ENCODE results near the gene RPS2. TPM values are rescaled to one million over a fixed set of nuclear protein-coding genes. Genes with fewer than 3 reads are reported as not detected.
A peak's percentile ranks its signal among the peaks of the same experiment; 100 is the strongest.
"Not testable (repeated sequence)": the region's sequence is repeated elsewhere in the genome, so short reads cannot be mapped to it uniquely, and the experiment has no call there.

Gene RPS2
- 1,000 to 10,000 TPM; 5,556 to 5,984 TPM for total RNA-seq

DNA sequence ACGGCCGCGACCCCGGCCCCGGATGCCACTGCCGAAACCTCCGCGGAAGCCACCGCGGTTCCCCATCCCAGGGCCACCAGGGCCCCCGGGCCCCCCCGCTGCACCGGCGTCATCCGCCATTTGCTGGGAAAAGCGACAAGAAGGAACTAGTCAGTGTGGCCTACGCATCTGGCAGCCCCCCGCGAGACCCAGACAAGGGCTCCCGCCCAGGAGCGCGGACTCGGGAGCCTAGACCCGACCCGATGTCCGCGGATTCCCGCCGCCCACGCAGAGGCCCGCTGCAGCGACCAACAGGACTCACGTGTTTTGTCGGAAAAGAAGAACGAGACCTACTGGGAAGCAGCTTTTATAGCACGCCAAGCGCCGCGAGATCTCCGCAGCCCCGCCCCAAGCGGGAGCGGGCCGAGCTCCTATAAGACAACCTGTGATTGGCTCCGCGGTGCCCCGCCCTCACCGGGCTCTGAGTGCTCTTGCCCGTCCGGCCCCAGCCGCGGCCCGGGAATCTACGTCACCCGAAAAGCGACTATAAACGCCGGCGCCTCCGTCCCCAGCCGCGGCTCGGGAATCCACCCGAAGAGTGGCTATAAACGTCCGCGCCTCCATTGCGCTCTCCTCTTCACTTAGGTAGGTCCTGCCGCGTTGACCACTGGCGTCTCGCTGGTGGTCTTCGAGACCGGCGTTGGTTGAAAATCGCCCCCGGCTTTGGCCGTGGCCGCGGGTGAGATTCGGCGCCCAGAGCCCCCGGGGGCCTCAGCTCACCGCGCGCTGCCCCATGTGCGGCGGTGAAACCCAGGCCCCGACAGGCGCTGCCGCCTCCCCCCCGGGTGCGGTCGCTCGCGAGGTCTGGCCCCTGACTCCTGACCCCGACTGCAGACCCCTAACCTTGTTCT, at the start of gene RPS2:
RPS2 (minus strand) TSS at position 321 of the 890 bp plus-strand sequence; CDS start at position 120, 201 bp downstream.
- DNase-seq (peak; percentile 98 to 99), ATAC-seq (replicated peaks in 1 of 2) (peak; percentile 81 to 90)
- H3K4me1 Mint-ChIP-seq (ENCODE audit: low read depth) = peaks cover 52% of the 10 kb centered on the region
- no peaks in the 10 kb centered on the region for H3K27me3 Mint-ChIP-seq (ENCODE audit: low read depth)
- peak within 1 kb of the TSS; percentile 96 for H3K27ac Mint-ChIP-seq
- peak within 1 kb of the TSS; percentile 91 to 97 for H3K4me3 Mint-ChIP-seq
- peaks cover 14 to 32% of the 10 kb centered on the region in 2 donors for H3K36me3 Mint-ChIP-seq (ENCODE audit: insufficient read depth in 2 of 2)
- no peaks in the 10 kb centered on the region for H3K9me3 Mint-ChIP-seq

DNA sequence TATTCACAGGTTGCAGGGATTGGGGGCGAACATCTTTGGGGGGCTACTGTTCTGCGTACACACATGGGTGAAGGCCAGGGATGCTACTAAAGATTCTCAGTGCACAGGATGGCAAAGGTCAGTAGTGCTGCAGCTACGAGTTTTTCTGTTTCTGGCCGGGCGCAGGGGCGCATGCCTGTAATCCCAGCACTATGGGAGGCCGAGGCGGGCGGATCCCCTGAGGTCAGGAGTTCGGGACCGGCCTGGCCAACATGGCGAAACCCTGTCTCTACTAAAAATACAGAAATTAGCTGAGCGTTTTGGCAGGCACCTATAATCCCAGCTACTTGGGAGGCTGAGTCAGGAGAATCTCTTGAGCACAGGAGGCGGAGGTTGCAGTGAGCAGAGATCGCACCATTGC, 48.9 kb upstream of the RPS2 start:
- no peak overlapping the region for H3K4me3 Mint-ChIP-seq
- no peak for DNase-seq
- peaks cover 11% of the 10 kb centered on the region for H3K4me1 Mint-ChIP-seq (ENCODE audit: low read depth)
- peaks cover 6% of the 10 kb centered on the region for H3K27me3 Mint-ChIP-seq (ENCODE audit: low read depth)
- H3K36me3 Mint-ChIP-seq (ENCODE audit: insufficient read depth in 2 of 2) = peaks cover under 1 to 2% of the 10 kb centered on the region in 2 donors
- no peak overlapping the region for H3K27ac Mint-ChIP-seq
- no peaks in the 10 kb centered on the region for H3K9me3 Mint-ChIP-seq
- no peak for ATAC-seq (replicated peaks in 1 of 2)

GRCh38 chr16:2011726-2012125, 47.1 kb upstream of the RPS2 start:
- H3K4me1 Mint-ChIP-seq (ENCODE audit: low read depth) = peaks cover 29% of the 10 kb centered on the region
- H3K27me3 Mint-ChIP-seq (ENCODE audit: low read depth); H3K4me3 Mint-ChIP-seq; H3K9me3 Mint-ChIP-seq; DNase-seq; H3K36me3 Mint-ChIP-seq (ENCODE audit: insufficient read depth in 2 of 2); H3K27ac Mint-ChIP-seq; ATAC-seq (replicated peaks in 1 of 2): not testable (repeated sequence)

- H3K4me3 Mint-ChIP-seq = peak within 1 kb of the TSS; percentile 95 to 97
- peaks cover 44% of the 10 kb centered on the region for H3K4me1 Mint-ChIP-seq (ENCODE audit: low read depth)
- H3K36me3 Mint-ChIP-seq (ENCODE audit: insufficient read depth in 2 of 2) = peaks cover 6 to 9% of the 10 kb centered on the region in 2 donors
- H3K27me3 Mint-ChIP-seq (ENCODE audit: low read depth) = no peaks in the 10 kb centered on the region
- ATAC-seq (replicated peaks in 1 of 2) (peak; percentile 96 to 98), DNase-seq (peak; percentile 86 to 90)
- H3K27ac Mint-ChIP-seq = peak within 1 kb of the TSS; percentile 94
- H3K9me3 Mint-ChIP-seq = no peaks in the 10 kb centered on the region
These were observed 45.3 kb upstream of the RPS2 start, which contains the start of gene ZNF598 for GRCh38 chr16:2009791-2010510. Gene ZNF598, minus strand, starts transcription at chr16:2009821.

GRCh38 chr16:2009164-2009711, 44.6 kb upstream of the RPS2 start:
- Mint-ChIP-seq H3K27me3 (ENCODE audit: low read depth) (no peaks in the 10 kb centered on the region), H3K9me3 (no peaks in the 10 kb centered on the region), H3K4me1 (ENCODE audit: low read depth) (peaks cover 46% of the 10 kb centered on the region), H3K4me3 (peak overlapping the region; percentile 95 to 96), H3K27ac (no peak overlapping the region), H3K36me3 (ENCODE audit: insufficient read depth in 2 of 2) (peaks cover 6 to 9% of the 10 kb centered on the region in 2 donors)
- ATAC-seq (replicated peaks in 1 of 2) = peak; percentile 31 to 45
- peak in 1 of 2 donors; percentile 41 for DNase-seq

DNA sequence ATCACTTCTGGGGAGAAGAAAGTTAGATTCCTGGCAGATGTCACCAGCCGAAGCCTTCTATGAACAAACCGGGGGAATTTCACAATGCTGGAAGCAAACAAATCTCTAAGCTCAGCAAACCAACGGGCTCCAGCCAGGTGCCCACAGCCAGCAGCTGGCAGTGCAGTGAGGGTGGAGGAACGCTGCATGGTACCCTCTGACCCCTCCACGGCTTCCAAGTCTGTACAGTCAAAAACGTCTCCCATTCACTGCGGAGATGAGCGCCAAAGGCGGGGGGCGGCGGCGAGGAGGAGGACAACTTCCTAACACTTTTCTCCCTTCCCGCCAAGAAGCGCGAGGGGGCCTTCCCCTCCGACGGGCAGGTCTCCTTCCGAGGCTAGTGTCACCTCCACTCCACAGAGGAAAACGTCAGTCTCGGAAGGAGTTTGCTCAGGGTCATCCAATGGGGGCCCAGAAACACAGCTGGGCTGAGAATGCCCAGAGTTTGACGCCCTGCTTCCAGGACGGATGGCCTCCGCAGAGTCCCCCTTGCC, 44.1 kb upstream of the RPS2 start:
- Mint-ChIP-seq H3K27ac (peak overlapping the region; percentile 88), H3K4me1 (ENCODE audit: low read depth) (peaks cover 46% of the 10 kb centered on the region), H3K4me3 (peak overlapping the region; percentile 95 to 96), H3K9me3 (no peaks in the 10 kb centered on the region), H3K27me3 (ENCODE audit: low read depth) (no peaks in the 10 kb centered on the region), H3K36me3 (ENCODE audit: insufficient read depth in 2 of 2) (peaks cover 6 to 9% of the 10 kb centered on the region in 2 donors)
- peak in 1 of 2 donors; percentile 45 for DNase-seq
- no peak for ATAC-seq (replicated peaks in 1 of 2)

GRCh38 chr16:2008009-2008526, 43.4 kb upstream of the RPS2 start:
- Mint-ChIP-seq H3K4me1 (ENCODE audit: low read depth) (peaks cover 46% of the 10 kb centered on the region), H3K9me3 (no peaks in the 10 kb centered on the region), H3K4me3 (peak overlapping the region; percentile 95 to 96), H3K36me3 (ENCODE audit: insufficient read depth in 2 of 2) (peaks cover 6 to 9% of the 10 kb centered on the region in 2 donors), H3K27me3 (ENCODE audit: low read depth) (no peaks in the 10 kb centered on the region), H3K27ac (peak overlapping the region; percentile 88)
- DNase-seq = peak in 1 of 2 donors; percentile 39
- peak in 1 of 2 donors; percentile 9 for ATAC-seq (replicated peaks in 1 of 2)

DNA sequence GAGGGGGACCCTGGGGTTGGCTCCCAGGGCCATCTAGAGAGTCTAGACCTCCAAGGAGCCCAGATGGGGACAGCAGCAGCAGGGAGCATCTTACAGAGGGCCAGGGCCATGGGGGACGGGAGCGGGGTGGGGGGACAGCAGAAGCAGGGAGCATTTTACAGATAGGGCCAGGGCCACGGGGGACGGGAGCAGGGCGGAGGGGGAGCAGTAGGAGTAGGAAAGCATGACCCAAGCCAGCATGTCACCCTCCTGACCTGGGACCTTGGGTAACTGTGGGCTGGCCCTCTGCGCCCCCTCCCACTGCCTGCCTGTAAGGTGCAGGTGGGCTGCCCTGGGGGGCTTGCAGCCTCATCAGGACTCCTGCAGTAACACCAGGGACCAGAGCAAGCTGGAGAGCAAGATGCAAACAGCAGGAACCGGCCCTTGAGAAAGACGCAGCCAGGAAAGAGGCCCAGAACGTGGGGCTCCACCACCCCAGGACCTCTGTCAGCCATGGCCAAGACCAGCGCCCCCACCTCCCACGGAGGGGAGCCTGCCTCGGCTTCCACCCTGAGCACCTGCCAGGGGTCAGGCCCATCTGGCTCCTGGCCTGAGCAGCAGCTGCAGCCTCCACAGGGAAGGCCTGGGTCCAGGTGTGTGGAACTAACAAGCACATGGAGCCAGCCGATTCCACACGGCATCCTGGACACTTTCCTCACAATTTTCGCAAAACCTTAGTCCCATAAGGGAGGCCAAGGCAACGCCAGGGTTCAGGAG, 42.6 kb upstream of the RPS2 start:
- ATAC-seq (replicated peaks in 1 of 2) (no peak), DNase-seq (no peak)
- Mint-ChIP-seq H3K4me3 (peak overlapping the region; percentile 95 to 96), H3K4me1 (ENCODE audit: low read depth) (peaks cover 46% of the 10 kb centered on the region), H3K27me3 (ENCODE audit: low read depth) (no peaks in the 10 kb centered on the region), H3K27ac (peak overlapping the region; percentile 8), H3K9me3 (no peaks in the 10 kb centered on the region), H3K36me3 (ENCODE audit: insufficient read depth in 2 of 2) (peaks cover 7 to 12% of the 10 kb centered on the region in 2 donors)

- Mint-ChIP-seq H3K36me3 (ENCODE audit: insufficient read depth in 2 of 2) (peaks cover 7 to 12% of the 10 kb centered on the region in 2 donors), H3K27ac (no peak overlapping the region), H3K9me3 (no peaks in the 10 kb centered on the region), H3K4me3 (peak overlapping the region; percentile 51 to 95), H3K27me3 (ENCODE audit: low read depth) (no peaks in the 10 kb centered on the region), H3K4me1 (ENCODE audit: low read depth) (peaks cover 46% of the 10 kb centered on the region)
- DNase-seq (no peak), ATAC-seq (replicated peaks in 1 of 2) (no peak)
These were observed 41.7 kb upstream of the RPS2 start for GRCh38 chr16:2006317-2006716.

DNA sequence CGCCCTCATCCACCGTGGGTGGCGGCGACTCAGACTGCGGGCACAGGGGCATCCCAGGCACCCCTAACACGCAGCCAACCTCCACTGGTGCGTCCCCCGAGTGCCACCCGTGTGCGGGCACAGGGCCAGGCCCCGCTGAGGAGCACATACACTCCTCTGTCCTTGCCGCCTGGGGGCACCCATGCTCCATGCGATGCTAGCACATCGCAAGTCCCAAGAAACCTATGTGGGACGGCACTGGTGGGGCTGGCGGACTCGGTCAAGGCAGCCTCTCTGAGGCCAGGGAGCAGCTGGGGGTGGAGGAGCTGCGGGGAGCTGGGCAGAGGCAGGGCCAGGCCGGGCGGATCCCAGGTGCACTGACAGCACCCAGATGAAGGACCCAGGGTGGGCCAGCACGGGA, 41.0 kb upstream of the RPS2 start:
- DNase-seq (no peak), ATAC-seq (replicated peaks in 1 of 2) (no peak)
- H3K27ac Mint-ChIP-seq = no peak overlapping the region
- H3K36me3 Mint-ChIP-seq (ENCODE audit: insufficient read depth in 2 of 2) = peaks cover 7 to 15% of the 10 kb centered on the region in 2 donors
- no peaks in the 10 kb centered on the region for H3K9me3 Mint-ChIP-seq
- H3K27me3 Mint-ChIP-seq (ENCODE audit: low read depth) = no peaks in the 10 kb centered on the region
- H3K4me1 Mint-ChIP-seq (ENCODE audit: low read depth) = peaks cover 45% of the 10 kb centered on the region
- peak overlapping the region in 1 of 2 donors; percentile 57 for H3K4me3 Mint-ChIP-seq

DNA sequence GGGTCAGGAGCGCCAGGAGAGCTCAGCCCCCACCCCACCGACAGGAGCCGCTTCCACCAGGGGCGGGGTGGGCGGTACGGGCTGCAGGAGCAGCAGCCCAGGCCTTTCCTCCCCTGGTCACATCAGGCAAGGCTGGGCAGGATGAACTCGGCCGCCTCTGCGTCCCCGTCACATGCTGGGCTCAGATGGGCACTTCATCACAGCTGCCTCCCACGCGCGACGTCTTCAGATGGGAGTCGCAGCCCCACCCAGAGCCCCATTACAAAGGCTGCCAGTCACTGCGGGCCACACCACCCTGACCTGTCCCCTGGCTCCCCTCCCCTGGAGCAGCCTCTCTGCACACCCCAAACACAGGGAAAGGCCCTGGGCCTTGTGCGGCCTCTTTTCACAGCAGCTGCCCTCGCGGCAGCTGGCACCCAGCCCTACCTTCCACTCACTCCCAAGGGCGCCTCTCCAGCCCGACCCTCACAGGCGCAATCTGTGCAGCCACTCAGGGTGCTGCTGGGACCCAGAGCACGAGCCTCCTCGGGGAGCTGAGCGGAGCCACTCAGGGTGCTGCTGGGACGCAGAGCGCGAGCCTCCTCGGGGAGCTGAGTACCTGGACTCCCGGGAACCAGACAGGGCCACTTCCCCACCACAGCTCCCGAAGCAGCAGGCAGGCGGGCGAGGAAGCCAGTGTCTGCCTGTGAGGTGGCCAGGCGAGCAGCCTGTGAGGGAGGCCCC, 40.3 kb upstream of the RPS2 start:
- Mint-ChIP-seq H3K4me3 (peak overlapping the region in 1 of 2 donors; percentile 15), H3K4me1 (ENCODE audit: low read depth) (peaks cover 39% of the 10 kb centered on the region), H3K9me3 (no peaks in the 10 kb centered on the region), H3K27ac (no peak overlapping the region), H3K36me3 (ENCODE audit: insufficient read depth in 2 of 2) (peaks cover 7 to 13% of the 10 kb centered on the region in 2 donors), H3K27me3 (ENCODE audit: low read depth) (no peaks in the 10 kb centered on the region)
- DNase-seq (no peak), ATAC-seq (replicated peaks in 1 of 2) (no peak)

All from activated T-cell treated with anti-CD3 and anti-CD28 coated beads, Interleukin-2, amount 50 U/mL, for 72 hours (primary cell).